WERI-Rb-1 (cell line): ENCODE data around the gene ABHD1.
"Not testable (repeated sequence)": the region's sequence is repeated elsewhere in the genome, so short reads cannot be mapped to it uniquely, and the experiment has no call there.

Source experiments
- DNase-seq: peaks from one replicate; pipeline ENCODE4 v3.0.0-alpha.2; 2020
- H3K27ac ChIP-seq: fragments of 250-450 bp; sonication (Bioruptor Pico); 2 replicates; pipeline ENCODE4 v1.5.1; 2020; ENCODE audit warnings: mild to moderate bottlenecking, moderate library complexity
- H3K27me3 ChIP-seq: fragments of 250-450 bp; sonication (Bioruptor Pico); 2 replicates; pipeline ENCODE4 v1.5.1; 2021; ENCODE audit warnings: mild to moderate bottlenecking, low read depth, moderate library complexity; ENCODE audit not compliant: insufficient read depth, severe bottlenecking
- H3K36me3 ChIP-seq: fragments of 250-450 bp; sonication (Bioruptor Pico); 2 replicates; pipeline ENCODE4 v1.5.1; 2020; ENCODE audit warnings: mild to moderate bottlenecking, moderate library complexity
- H3K4me3 ChIP-seq: 2 replicates; pipeline ENCODE4 v1.5.1; 2011; ENCODE audit warnings: low read depth, mild to moderate bottlenecking, control low read depth, low read length
- H3K9me3 ChIP-seq: fragments of 250-450 bp; sonication (Bioruptor Pico); 2 replicates; pipeline ENCODE4 v1.5.1; 2021; ENCODE audit warnings: mild to moderate bottlenecking, moderate library complexity; ENCODE audit not compliant: severe bottlenecking
- CTCF ChIP-seq: IDR thresholded peaks from 2 replicates; pipeline ENCODE4 v1.5.1; 2011; ENCODE audit warnings: low read depth, mild to moderate bottlenecking, control low read depth, inconsistent platforms, low read length

ABHD1 gene

GRCh38 chr2:27175330-27175729 is 51.7 kb downstream of the ABHD1 start:
- no peaks in the 10 kb centered on the region for H3K27me3 ChIP-seq
- TF ChIP-seq CTCF: no peak
- no peak overlapping the region for H3K4me3 ChIP-seq
- H3K9me3 ChIP-seq: no peaks in the 10 kb centered on the region
- H3K36me3 ChIP-seq: no peaks in the 10 kb centered on the region
- DNase-seq: no peak
- H3K27ac ChIP-seq: no peak overlapping the region

GRCh38 chr2:27175781-27176180 is 52.2 kb downstream of the ABHD1 start:
- not testable (repeated sequence) for H3K4me3 ChIP-seq, H3K27ac ChIP-seq, H3K9me3 ChIP-seq, H3K27me3 ChIP-seq, H3K36me3 ChIP-seq, DNase-seq

- Histone ChIP-seq H3K4me3 (no peak overlapping the region), H3K36me3 (no peaks in the 10 kb centered on the region), H3K9me3 (no peaks in the 10 kb centered on the region), H3K27ac (no peak overlapping the region), H3K27me3 (no peaks in the 10 kb centered on the region)
- DNase-seq: no peak
- no peak for TF ChIP-seq CTCF
These were observed 54.1 kb downstream of the ABHD1 start for GRCh38 chr2:27177441-27178351.

GRCh38 chr2:27178469-27178868 is 54.9 kb downstream of the ABHD1 start:
- Histone ChIP-seq H3K36me3 (no peaks in the 10 kb centered on the region), H3K27ac (no peak overlapping the region), H3K27me3 (no peaks in the 10 kb centered on the region), H3K9me3 (no peaks in the 10 kb centered on the region), H3K4me3 (no peak overlapping the region)
- DNase-seq: no peak
- TF ChIP-seq CTCF: no peak

GRCh38 chr2:27179344-27180000 is 55.9 kb downstream of the ABHD1 start:
- no peak overlapping the region for H3K4me3 ChIP-seq
- H3K27me3 ChIP-seq: no peaks in the 10 kb centered on the region
- TF ChIP-seq CTCF: no peak
- H3K36me3 ChIP-seq: no peaks in the 10 kb centered on the region
- no peak for DNase-seq
- H3K9me3 ChIP-seq: no peaks in the 10 kb centered on the region
- no peak overlapping the region for H3K27ac ChIP-seq
